NT2/D1 (cell line): ENCODE results near the gene CERS4.
"Not testable (repeated sequence)": the region's sequence is repeated elsewhere in the genome, so short reads cannot be mapped to it uniquely, and the experiment has no call there.

Source experiments
- DNase-seq: peaks from one replicate; pipeline ENCODE4 v3.0.0-alpha.2; 2011; ENCODE audit warnings: low read depth, low spot score
- H3K27me3 ChIP-seq: 2 replicates; pipeline ENCODE4 v1.6.0; 2011; ENCODE audit warnings: mild to moderate bottlenecking; ENCODE audit not compliant: insufficient read length, insufficient read depth
- H3K36me3 ChIP-seq: 2 replicates; pipeline ENCODE4 v1.6.1; 2011; ENCODE audit warnings: mild to moderate bottlenecking, low read length, mixed read lengths; ENCODE audit not compliant: insufficient read depth, insufficient read length
- H3K4me1 ChIP-seq: 2 replicates; pipeline ENCODE4 v1.5.1; 2011; ENCODE audit not compliant: insufficient read depth, insufficient read length
- H3K4me3 ChIP-seq: 2 replicates; pipeline ENCODE4 v1.5.1; 2011; ENCODE audit warnings: low read depth; ENCODE audit not compliant: insufficient read length
- H3K9ac ChIP-seq: 2 replicates; pipeline ENCODE4 v1.6.0; 2011; ENCODE audit warnings: low read depth; ENCODE audit not compliant: insufficient read length
- H3K9me3 ChIP-seq: 2 replicates; pipeline ENCODE4 v1.5.1; 2011; ENCODE audit warnings: mild to moderate bottlenecking, low read length; ENCODE audit not compliant: insufficient read depth
- SUZ12 ChIP-seq: IDR thresholded peaks from 2 replicates; pipeline ENCODE4 v1.6.1; 2011; ENCODE audit not compliant: insufficient read length, insufficient read depth; ENCODE audit errors: extremely low read depth
- YY1 ChIP-seq: IDR thresholded peaks from 2 replicates; pipeline ENCODE4 v1.6.1; 2011; ENCODE audit not compliant: insufficient read length, insufficient read depth
- ZNF274 ChIP-seq: IDR thresholded peaks from 2 replicates; pipeline ENCODE4 v1.6.1; 2011; ENCODE audit warnings: mild to moderate bottlenecking, low read depth, low read length

CERS4 gene

DNA sequence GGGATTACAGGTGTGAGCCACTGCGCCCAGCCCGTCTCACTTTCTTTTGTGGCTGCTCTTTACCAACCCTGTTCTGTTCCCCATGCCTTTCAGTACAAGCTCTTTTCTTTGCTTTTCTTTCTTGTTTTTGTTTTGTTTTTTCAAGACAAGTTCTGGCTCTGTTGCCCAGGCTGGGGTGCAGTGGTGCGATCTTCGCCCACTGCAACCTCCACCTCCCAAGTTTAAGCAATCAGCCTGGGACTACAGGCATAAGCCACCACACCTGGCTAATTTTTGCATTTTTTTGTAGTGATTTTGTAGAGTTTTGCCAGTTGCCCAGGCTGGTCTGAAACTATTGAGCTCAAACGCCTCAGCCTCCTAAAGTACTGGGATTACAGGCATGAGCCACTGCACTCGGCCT, 3.7 kb downstream of the CERS4 start:
- Histone ChIP-seq H3K9me3 (no peaks in the 10 kb centered on the region), H3K27me3 (no peaks in the 10 kb centered on the region), H3K4me3 (no peak overlapping the region), H3K4me1 (peaks cover 22% of the 10 kb centered on the region), H3K36me3 (peaks cover 45% of the 10 kb centered on the region), H3K9ac (no peak overlapping the region)
- TF ChIP-seq YY1: no peak
- TF ChIP-seq SUZ12: no peak
- TF ChIP-seq ZNF274: no peak
- DNase-seq: no peak

DNA sequence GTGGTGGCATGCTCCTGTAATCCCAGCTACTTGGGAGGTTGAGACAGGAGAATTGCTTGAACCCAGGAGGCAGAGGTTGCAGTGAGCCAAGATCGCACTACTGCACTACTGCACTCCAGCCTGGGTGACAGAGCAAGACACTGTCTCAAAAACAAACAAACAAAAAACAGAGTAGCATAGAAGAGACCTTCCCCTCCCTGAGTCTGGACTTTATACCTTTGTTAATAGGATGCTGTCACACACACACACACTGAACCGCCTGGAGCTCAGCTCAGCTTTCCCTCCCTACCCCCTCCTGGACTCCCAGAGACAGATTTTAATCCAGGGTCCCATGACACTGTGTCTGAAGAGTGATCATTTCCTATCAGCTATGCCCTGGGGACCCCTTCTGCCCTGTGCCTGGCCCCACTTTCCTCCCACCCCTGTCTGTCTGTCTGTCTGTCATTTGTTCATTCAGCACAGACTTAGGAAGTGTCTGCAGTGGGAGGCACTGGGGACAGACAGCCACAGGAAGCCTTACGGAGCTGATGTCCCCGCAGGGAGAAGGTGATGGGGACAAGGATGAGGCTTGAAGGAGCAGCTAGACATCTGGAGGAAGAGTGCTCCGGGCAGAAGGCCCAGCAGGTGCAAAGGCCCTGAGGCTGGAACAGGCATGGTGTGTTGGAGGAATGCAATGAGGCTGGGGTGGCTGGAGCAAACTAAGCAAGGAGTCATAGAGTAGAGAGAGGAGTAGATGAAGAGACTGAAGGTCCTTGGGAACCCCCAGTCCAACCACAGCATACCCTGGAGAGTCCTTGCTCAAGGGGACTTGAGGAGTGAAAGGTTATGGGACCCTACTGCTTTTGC, 4.9 kb downstream of the CERS4 start:
- Histone ChIP-seq H3K36me3 (peaks cover 54% of the 10 kb centered on the region), H3K9ac (no peak overlapping the region), H3K4me3 (no peak overlapping the region), H3K9me3 (no peaks in the 10 kb centered on the region), H3K27me3 (no peaks in the 10 kb centered on the region), H3K4me1 (peaks cover 25% of the 10 kb centered on the region)
- TF ChIP-seq YY1 (no peak), SUZ12 (no peak), ZNF274 (no peak)
- no peak for DNase-seq

DNA sequence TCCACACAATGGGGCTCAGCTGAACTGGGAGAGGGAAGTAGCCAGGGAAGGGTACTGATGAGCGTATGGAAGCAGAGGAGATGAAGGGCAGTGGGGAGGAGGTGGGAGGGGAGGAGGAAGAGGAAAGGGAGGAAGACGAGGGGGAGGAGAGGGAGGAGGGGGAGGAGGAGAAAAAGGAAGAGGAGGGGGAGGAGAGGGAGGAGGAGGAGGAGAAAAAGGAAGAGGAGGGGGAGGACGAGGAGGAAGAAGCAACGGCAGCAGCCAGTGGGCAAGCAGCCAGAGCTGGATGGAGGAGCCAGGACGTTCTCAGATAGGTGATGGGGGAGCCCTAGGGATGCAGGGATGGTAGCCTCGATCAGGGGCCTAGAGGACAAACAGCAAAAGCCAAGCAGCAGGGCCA, 5.6 kb downstream of the CERS4 start:
- no peaks in the 10 kb centered on the region for H3K27me3 ChIP-seq

DNA sequence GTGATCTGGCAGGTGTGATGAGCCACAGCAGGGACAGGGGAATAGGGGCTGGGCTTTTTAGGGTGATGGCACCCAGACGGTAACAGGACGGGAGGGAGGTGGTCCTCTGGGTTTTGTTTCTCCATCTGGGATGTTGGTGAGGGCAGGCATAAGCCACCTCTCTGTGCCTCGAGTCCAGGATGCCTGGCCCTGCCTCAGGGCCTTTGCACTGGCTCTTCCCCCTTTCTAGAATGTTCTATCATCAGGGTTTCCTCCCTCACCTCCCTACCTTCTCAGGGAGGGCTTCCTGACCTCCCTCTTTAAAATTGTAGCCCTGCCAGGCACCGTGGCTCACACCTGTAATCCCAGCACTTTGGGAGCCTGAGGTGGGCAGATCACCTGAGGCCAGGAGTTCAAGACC, 6.6 kb downstream of the CERS4 start:
- Histone ChIP-seq H3K4me1 (peaks cover 22% of the 10 kb centered on the region), H3K9me3 (no peaks in the 10 kb centered on the region), H3K27me3 (no peaks in the 10 kb centered on the region), H3K36me3 (peaks cover 59% of the 10 kb centered on the region), H3K9ac (no peak overlapping the region), H3K4me3 (no peak overlapping the region)
- TF ChIP-seq YY1 (no peak), SUZ12 (no peak), ZNF274 (no peak)
- no peak for DNase-seq

More for the DNA sequence above, 5.6 kb downstream of the CERS4 start:
- H3K9ac ChIP-seq: no peak overlapping the region
- DNase-seq: no peak
- peaks cover 56% of the 10 kb centered on the region for H3K36me3 ChIP-seq
- TF ChIP-seq SUZ12: no peak
- no peak for TF ChIP-seq ZNF274
- no peak for TF ChIP-seq YY1
- peaks cover 25% of the 10 kb centered on the region for H3K4me1 ChIP-seq
- H3K9me3 ChIP-seq: no peaks in the 10 kb centered on the region
- no peak overlapping the region for H3K4me3 ChIP-seq

DNA sequence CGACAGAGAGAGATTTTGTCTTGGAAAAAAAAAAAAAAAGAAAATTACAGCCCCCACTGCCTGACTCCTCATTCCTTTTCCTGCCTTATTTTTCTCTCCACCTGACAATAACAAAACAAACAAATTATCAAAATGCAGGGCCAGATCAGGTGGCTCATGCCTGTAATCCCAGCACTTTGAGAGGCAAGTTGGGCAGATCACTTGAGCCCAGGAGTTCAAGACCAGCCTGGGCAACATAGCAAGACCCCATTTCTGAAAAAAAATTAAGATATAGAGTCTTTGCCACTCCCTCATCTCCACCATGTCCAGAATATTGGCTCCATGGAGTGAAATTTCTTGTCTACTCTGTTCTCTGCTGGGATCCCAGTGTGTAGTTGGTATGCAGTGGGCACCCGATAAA, 7.2 kb downstream of the CERS4 start:
- no peak overlapping the region for H3K4me3 ChIP-seq
- no peak overlapping the region for H3K9ac ChIP-seq
- no peaks in the 10 kb centered on the region for H3K9me3 ChIP-seq
- TF ChIP-seq SUZ12: no peak
- no peak for TF ChIP-seq ZNF274
- no peak for TF ChIP-seq YY1
- H3K4me1 ChIP-seq: peaks cover 19% of the 10 kb centered on the region
- H3K27me3 ChIP-seq: no peaks in the 10 kb centered on the region
- peaks cover 55% of the 10 kb centered on the region for H3K36me3 ChIP-seq
- no peak for DNase-seq

DNA sequence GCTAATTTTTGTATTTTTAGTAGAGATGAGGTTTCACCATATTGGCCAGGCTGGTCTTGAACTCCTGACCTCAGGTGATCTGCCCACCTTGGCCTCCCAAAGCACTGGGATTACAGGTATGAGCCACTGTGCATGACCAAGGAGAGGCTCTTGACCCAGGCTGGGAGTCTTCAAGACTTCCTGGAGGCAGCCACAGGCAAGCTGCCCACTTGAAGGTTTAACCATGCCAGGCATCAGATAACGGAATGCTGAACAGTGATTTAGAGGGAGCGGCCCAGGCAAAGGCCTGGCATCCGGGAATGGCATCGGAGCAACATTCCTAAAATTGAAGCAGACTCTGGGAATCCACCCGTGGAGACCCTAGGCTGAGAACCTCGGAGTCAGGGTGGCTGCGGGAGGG, 9.0 kb downstream of the CERS4 start:
- peaks cover 17% of the 10 kb centered on the region for H3K4me1 ChIP-seq
- H3K36me3 ChIP-seq: peaks cover 53% of the 10 kb centered on the region
- not testable (repeated sequence) for DNase-seq, H3K9ac ChIP-seq, H3K9me3 ChIP-seq, H3K4me3 ChIP-seq, H3K27me3 ChIP-seq

DNA sequence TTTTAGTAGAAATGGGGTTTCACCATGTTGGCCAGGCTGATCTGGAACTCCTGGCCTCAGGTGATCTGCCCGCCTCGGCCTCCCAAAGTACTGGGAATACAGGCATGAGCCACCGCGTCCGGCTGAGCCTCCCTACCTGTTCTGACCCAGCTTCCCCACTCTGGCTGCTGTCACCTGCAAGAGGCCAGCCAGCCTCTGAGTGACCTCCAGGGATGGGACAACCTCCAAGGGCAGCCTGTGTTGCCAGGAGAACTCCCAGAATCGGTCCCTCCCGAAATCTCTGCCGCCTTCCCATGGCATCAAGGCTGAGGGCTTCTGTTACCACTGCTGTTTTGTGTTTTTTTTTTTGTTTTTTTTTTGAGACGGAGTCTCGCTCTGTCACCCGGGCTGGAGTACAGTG, 11.3 kb downstream of the CERS4 start:
- Histone ChIP-seq H3K9me3 (no peaks in the 10 kb centered on the region), H3K4me3 (no peak overlapping the region), H3K27me3 (no peaks in the 10 kb centered on the region), H3K4me1 (peaks cover 9% of the 10 kb centered on the region), H3K9ac (no peak overlapping the region), H3K36me3 (peaks cover 42% of the 10 kb centered on the region)
- TF ChIP-seq SUZ12 (no peak), ZNF274 (no peak)
- DNase-seq: no peak
